Rectal smooth muscle tissue (tissue), 1 donor: ENCODE results near the gene GSS.

Experiments
- H3K27ac ChIP-seq: one replicate; pipeline ENCODE4 v1.7.0; 2013; ENCODE audit warnings: low read depth, low read length, inconsistent platforms
- H3K27me3 ChIP-seq: one replicate; pipeline ENCODE4 v1.7.0; 2013; ENCODE audit warnings: low read length; ENCODE audit not compliant: control insufficient read depth, insufficient read depth
- H3K36me3 ChIP-seq: one replicate; pipeline ENCODE4 v1.7.0; 2013; ENCODE audit warnings: low read length; ENCODE audit not compliant: control insufficient read depth, insufficient read depth
- H3K4me1 ChIP-seq: one replicate; pipeline ENCODE4 v1.7.0; 2013; ENCODE audit warnings: low read length; ENCODE audit not compliant: control insufficient read depth, insufficient read depth
- H3K4me3 ChIP-seq: one replicate; pipeline ENCODE4 v1.7.0; 2013; ENCODE audit warnings: low read length
- H3K9ac ChIP-seq: one replicate; pipeline ENCODE4 v1.7.0; 2013; ENCODE audit warnings: low read length

GSS gene

DNA sequence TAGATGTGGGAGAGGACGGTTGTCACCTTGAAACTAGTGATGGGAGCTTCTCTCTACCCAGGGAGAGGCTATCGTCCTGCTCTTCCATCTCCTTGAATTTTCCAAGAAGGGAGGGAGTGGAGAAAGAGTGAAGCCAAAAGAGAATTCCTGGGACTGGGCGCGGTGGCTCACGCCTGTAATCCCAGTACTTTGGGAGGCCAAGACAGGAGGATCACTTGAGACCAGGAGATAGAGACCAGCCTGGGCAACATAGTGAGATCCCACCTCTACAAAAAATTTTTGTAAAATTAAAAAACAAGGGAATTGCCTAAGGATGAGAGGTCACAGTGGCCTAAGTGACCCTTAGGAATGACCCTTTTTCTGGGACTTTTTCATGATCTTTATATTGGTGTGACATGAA lies 8.9 kb upstream of the GSS start:
- Histone ChIP-seq H3K4me3 (no peak overlapping the region), H3K27me3 (no peaks in the 10 kb centered on the region), H3K4me1 (no peaks in the 10 kb centered on the region), H3K27ac (no peak overlapping the region), H3K36me3 (no peaks in the 10 kb centered on the region), H3K9ac (no peak overlapping the region)

DNA sequence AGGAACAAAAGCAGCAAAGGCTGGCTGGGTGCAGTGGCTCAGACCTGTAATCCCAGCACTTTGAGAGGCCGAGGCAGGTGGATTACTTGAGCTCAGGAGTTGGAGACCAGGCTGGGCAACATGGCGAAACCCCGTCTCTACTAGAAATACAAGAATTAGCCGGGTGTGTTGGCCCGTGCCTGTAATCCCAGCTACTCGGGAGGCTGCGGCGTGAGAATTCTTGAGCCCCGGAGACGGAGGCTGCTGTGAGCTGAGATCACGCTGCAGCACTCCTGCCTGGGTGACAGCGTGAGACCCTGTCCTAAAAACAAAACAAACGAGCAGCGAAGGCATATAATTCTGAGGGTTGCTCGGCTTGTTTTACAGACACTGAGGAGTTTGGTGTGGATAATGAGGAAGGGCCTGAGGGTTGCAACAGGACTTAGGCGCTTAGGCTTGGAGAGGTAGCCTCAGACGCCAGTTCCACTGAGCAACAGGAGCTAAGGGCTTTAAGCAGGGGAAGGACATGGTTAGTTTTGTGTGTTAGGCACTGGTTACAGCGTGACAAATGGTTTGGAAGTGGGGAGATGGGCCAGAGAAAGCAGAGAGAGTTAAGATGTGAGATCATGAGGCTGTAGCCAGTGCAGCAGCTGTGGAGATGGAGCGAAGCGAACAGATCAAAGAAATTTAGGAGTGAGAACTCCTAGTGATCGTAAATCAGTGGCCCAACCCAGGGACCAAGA lies 1.3 kb upstream of the GSS start:
- Histone ChIP-seq H3K27ac (no peak overlapping the region), H3K9ac (no peak overlapping the region), H3K36me3 (no peaks in the 10 kb centered on the region), H3K4me1 (peaks cover 6% of the 10 kb centered on the region), H3K4me3 (no peak overlapping the region), H3K27me3 (no peaks in the 10 kb centered on the region)

- Histone ChIP-seq H3K27me3 (no peaks in the 10 kb centered on the region), H3K4me3 (peak overlapping the region; percentile 84), H3K36me3 (no peaks in the 10 kb centered on the region), H3K4me1 (peaks cover 6% of the 10 kb centered on the region), H3K9ac (peak overlapping the region; percentile 75), H3K27ac (peak overlapping the region; percentile 90)
These were observed 444 bp upstream of the GSS start for GRCh38 chr20:34956041-34956458.

GRCh38 chr20:34954904-34955230 lies 739 bp downstream of the GSS start:
- peak overlapping the region; percentile 90 for H3K27ac ChIP-seq

DNA sequence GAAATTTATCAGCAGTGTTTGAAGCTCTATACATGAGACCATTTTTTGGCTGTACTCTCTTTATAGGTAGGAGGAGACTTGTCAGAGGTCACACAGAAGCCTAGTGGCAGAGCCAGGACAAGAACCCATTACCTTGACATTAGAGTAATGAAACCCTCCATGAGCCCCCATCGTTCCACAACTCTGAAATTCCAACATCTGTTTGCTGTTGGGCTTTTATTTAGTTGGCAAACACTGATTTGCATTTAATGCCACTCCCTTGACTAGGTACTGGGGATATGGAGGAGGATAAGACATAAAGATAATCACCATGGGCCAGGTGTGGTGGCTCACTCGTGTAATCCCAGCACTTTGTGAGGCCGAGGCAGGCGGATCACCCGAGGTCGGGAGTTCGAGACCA lies 1.6 kb downstream of the GSS start:
- Histone ChIP-seq H3K27me3 (no peaks in the 10 kb centered on the region), H3K9ac (no peak overlapping the region), H3K36me3 (no peaks in the 10 kb centered on the region), H3K4me1 (peaks cover 6% of the 10 kb centered on the region), H3K27ac (no peak overlapping the region), H3K4me3 (no peak overlapping the region)

More at GRCh38 chr20:34954904-34955230, 739 bp downstream of the GSS start:
- Histone ChIP-seq H3K27me3 (no peaks in the 10 kb centered on the region), H3K36me3 (no peaks in the 10 kb centered on the region), H3K4me1 (peaks cover 6% of the 10 kb centered on the region), H3K4me3 (peak overlapping the region; percentile 84), H3K9ac (peak overlapping the region; percentile 32)

DNA sequence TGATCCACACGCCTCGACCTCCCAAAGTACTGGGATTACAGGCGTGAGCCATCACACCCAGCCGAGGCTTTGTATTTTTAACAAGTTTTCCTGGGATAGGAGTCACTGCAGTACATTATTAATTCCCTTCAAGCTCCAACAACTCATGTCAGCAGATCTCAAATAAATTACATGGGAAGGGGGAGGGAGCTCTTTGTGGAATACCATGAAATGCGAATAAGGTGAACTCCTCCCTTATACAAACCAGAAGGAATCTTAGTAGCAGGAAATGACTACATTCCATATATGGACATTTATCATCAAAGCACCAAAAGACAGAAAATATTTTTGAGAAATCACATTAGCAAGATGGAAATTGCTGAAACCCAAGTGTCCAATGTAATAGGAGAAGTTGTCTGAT lies 2.9 kb downstream of the GSS start:
- Histone ChIP-seq H3K36me3 (no peaks in the 10 kb centered on the region), H3K4me3 (no peak overlapping the region), H3K9ac (no peak overlapping the region), H3K27me3 (no peaks in the 10 kb centered on the region), H3K27ac (no peak overlapping the region), H3K4me1 (peaks cover 6% of the 10 kb centered on the region)

- Histone ChIP-seq H3K4me3 (no peak overlapping the region), H3K9ac (no peak overlapping the region), H3K27ac (no peak overlapping the region), H3K4me1 (peaks cover 6% of the 10 kb centered on the region), H3K27me3 (no peaks in the 10 kb centered on the region), H3K36me3 (no peaks in the 10 kb centered on the region)
These were observed 4.0 kb downstream of the GSS start for GRCh38 chr20:34951652-34952051.

- Histone ChIP-seq H3K4me3 (no peak overlapping the region), H3K36me3 (no peaks in the 10 kb centered on the region), H3K27ac (no peak overlapping the region), H3K4me1 (peaks cover 4% of the 10 kb centered on the region), H3K9ac (no peak overlapping the region), H3K27me3 (no peaks in the 10 kb centered on the region)
These were observed 4.4 kb downstream of the GSS start for GRCh38 chr20:34951252-34951651.

DNA sequence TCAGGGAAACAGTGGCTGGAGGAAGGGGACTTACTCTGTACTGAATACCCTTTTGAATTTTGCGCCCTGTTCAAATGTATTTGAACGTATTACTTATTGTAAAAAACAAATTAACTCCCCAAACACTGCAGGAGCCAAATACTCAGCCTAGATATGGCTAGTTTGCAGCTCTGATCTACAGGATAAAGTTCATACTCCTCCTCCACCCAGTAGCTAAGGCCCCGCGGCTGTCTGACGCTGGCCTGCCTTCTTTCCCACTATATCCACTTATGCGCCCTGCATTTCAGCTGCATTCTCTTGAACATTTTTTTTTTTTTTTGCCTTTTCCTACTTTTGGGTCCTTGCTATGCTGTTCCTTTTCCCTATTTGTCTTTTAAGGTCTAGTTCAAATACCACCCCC lies 6.5 kb downstream of the GSS start:
- H3K9ac ChIP-seq = no peak overlapping the region

GRCh38 chr20:34948030-34948429 lies 7.6 kb downstream of the GSS start:
- no peaks in the 10 kb centered on the region for H3K4me1 ChIP-seq
- H3K9ac ChIP-seq = no peak overlapping the region
- H3K27ac ChIP-seq = no peak overlapping the region
- H3K36me3 ChIP-seq = peaks cover 8% of the 10 kb centered on the region
- H3K27me3 ChIP-seq = no peaks in the 10 kb centered on the region
- H3K4me3 ChIP-seq = no peak overlapping the region

More for the DNA sequence above, 6.5 kb downstream of the GSS start:
- Histone ChIP-seq H3K4me1 (no peaks in the 10 kb centered on the region), H3K36me3 (peaks cover 1% of the 10 kb centered on the region), H3K4me3 (no peak overlapping the region), H3K27me3 (no peaks in the 10 kb centered on the region), H3K27ac (no peak overlapping the region)

- Histone ChIP-seq H3K4me3 (no peak overlapping the region), H3K27me3 (no peaks in the 10 kb centered on the region), H3K4me1 (no peaks in the 10 kb centered on the region), H3K9ac (no peak overlapping the region), H3K27ac (no peak overlapping the region), H3K36me3 (peaks cover 12% of the 10 kb centered on the region)
These were observed 8.3 kb downstream of the GSS start for GRCh38 chr20:34947336-34947735.

DNA sequence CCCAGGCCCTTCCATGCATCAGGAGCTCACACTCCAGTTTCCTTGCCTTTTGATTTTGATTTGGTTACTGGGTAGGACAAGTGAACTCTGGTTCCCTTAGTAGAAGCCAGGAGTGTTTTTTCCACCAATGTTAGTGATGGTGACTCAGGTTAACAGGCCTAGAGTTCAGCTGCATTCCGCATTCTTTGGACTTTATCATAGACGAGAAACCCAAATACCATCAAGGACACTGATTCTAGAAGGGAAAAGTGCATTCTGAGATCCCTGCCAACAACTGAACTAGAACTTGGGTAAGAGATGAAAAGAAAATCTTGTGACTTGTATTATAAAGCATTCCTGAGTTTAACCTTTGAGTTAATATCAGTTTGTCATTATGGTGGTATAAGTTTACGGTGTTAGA lies 8.9 kb downstream of the GSS start:
- Histone ChIP-seq H3K27ac (no peak overlapping the region), H3K9ac (no peak overlapping the region), H3K4me1 (no peaks in the 10 kb centered on the region), H3K27me3 (no peaks in the 10 kb centered on the region), H3K4me3 (no peak overlapping the region), H3K36me3 (peaks cover 15% of the 10 kb centered on the region)

GRCh38 chr20:34945315-34946077 lies 10.1 kb downstream of the GSS start:
- Histone ChIP-seq H3K27ac (no peak overlapping the region), H3K36me3 (peaks cover 15% of the 10 kb centered on the region)

More at GRCh38 chr20:34945315-34946077, 10.1 kb downstream of the GSS start:
- H3K4me1 ChIP-seq = no peaks in the 10 kb centered on the region
- H3K9ac ChIP-seq = no peak overlapping the region
- H3K4me3 ChIP-seq = no peak overlapping the region
- H3K27me3 ChIP-seq = no peaks in the 10 kb centered on the region
